A549 (cell line): ENCODE measurements around the gene HNF4A. TPM values are rescaled to one million over a fixed set of nuclear protein-coding genes. Genes with fewer than 3 reads are reported as not detected.

ENCODE experiments used
- ATAC-seq, 2 experiments: fragments of 200-7000 bp in 1 of 2; fragments of >200 bp in 1 of 2; cut with Nextera tagmentation in 1 of 2; cut with Tn5 transposase in 1 of 2; 3 replicates each; pipeline versions ENCODE4 v1.8.0 to v1.9.1; 2018 to 2020; ENCODE audit warnings: mild to moderate bottlenecking in 1 of 2, moderate library complexity in 1 of 2
- CTCF ChIA-PET: fragments of 300-600 bp; sonication (Branson Sonifier 250); formaldehyde crosslinking; extraction: SDS; loops from one replicate; lab custom pipeline; 2021; ENCODE audit warnings: antibody characterized with exemption, inconsistent platforms; lab: Yijun Ruan, JAX
- POLR2A ChIA-PET: fragments of 350-600 bp; formaldehyde crosslinking; extraction: SDS; loops from one replicate; lab custom pipeline; 2021; ENCODE audit warnings: antibody characterized with exemption, inconsistent platforms; lab: Yijun Ruan, JAX
- DNase-seq, 2 experiments: peaks; one replicate each; pipeline versions ENCODE4 v3.0.0 to v3.0.0-alpha.2; 2011 to 2016; ENCODE audit warnings: low read depth in 1 of 2, low spot score in 1 of 2
- FAIRE-seq: peaks from 2 replicates; lab custom pipeline; 2011; peaks lifted over from hg19 to GRCh38; lab: Jason Lieb, UNC
- H3K27ac ChIP-seq, 2 experiments: fragments of >200 bp; sonication (Bioruptor Twin); formaldehyde crosslinking; 3 replicates each; pipeline ENCODE4 v1.5.1; 2016 to 2017
- H3K4me1 ChIP-seq: fragments of >200 bp; sonication (Bioruptor Twin); formaldehyde crosslinking; 3 replicates; pipeline ENCODE4 v1.6.1; 2016
- H3K4me2 ChIP-seq: fragments of >200 bp; sonication (Bioruptor Twin); formaldehyde crosslinking; 3 replicates; pipeline ENCODE4 v1.6.1; 2016
- H3K4me3 ChIP-seq: fragments of >200 bp; sonication (Bioruptor Twin); formaldehyde crosslinking; 3 replicates; pipeline ENCODE4 v1.5.1; 2016
- H3K9me3 ChIP-seq: fragments of >200 bp; sonication (Bioruptor Twin); formaldehyde crosslinking; 3 replicates; pipeline ENCODE4 v1.6.1; 2016
- BCL3 ChIP-seq: fragments of >200 bp; sonication (Bioruptor Twin); formaldehyde crosslinking; IDR thresholded peaks from 3 replicates; pipeline ENCODE4 v1.6.1; 2016
- BHLHE40 ChIP-seq: IDR thresholded peaks from 2 replicates; pipeline ENCODE4 v1.6.1; 2012; ENCODE audit warnings: low read depth, low read length, inconsistent platforms
- CBX2 ChIP-seq: fragments of 200-600 bp; sonication (generic); IDR thresholded peaks from 2 replicates; pipeline ENCODE4 v1.6.1; 2016; ENCODE audit warnings: low read depth, mild to moderate bottlenecking, borderline replicate concordance
- CHD2 ChIP-seq: fragments of 150-350 bp; IDR thresholded peaks from 2 replicates; pipeline ENCODE4 v1.6.1; 2014; ENCODE audit warnings: low read length; ENCODE audit not compliant: partially characterized antibody
- ESRRA ChIP-seq: fragments of 150-350 bp; IDR thresholded peaks from 2 replicates; pipeline ENCODE4 v1.6.1; 2014; ENCODE audit warnings: mild to moderate bottlenecking, low read length, borderline replicate concordance
- FOSL2 ChIP-seq, 2 experiments: fragments of 450-650 bp in 1 of 2; fragments of >200 bp in 1 of 2; sonication (Bioruptor Twin) in 1 of 2; formaldehyde crosslinking; IDR thresholded peaks; 2 replicates each; pipeline versions ENCODE4 v1.5.0 to v1.6.1; 2016 to 2020; ENCODE audit warnings: mild to moderate bottlenecking in 1 of 2, moderate library complexity in 1 of 2
- GATA3 ChIP-seq: IDR thresholded peaks from 2 replicates; pipeline ENCODE4 v1.6.1; 2012; ENCODE audit warnings: borderline replicate concordance
- JUNB ChIP-seq: fragments of >200 bp; sonication (Bioruptor Twin); formaldehyde crosslinking; IDR thresholded peaks from 2 replicates; pipeline ENCODE4 v1.6.1; 2016
- KDM5A ChIP-seq: fragments of 200-600 bp; sonication (generic); IDR thresholded peaks from 2 replicates; pipeline ENCODE4 v1.6.1; 2016; ENCODE audit warnings: antibody characterized with exemption, mild to moderate bottlenecking
- MAFK ChIP-seq: fragments of 450-650 bp; IDR thresholded peaks from 2 replicates; pipeline ENCODE4 v1.6.1; 2014; ENCODE audit not compliant: partially characterized antibody
- MAZ ChIP-seq: fragments of 150-350 bp; IDR thresholded peaks from 2 replicates; pipeline ENCODE4 v1.6.1; 2014; ENCODE audit warnings: antibody characterized with exemption, low read depth, low read length, borderline replicate concordance
- MYC ChIP-seq: IDR thresholded peaks from 2 replicates; pipeline ENCODE4 v1.6.1; 2012; ENCODE audit warnings: mild to moderate bottlenecking, inconsistent platforms, low read length, improper control_type of control experiment, borderline replicate concordance
- NFE2L2 ChIP-seq: fragments of 150-350 bp; conservative IDR thresholded peaks from 2 replicates; pipeline ENCODE4 v1.6.1; 2014; ENCODE audit warnings: low read length
- PHF8 ChIP-seq: fragments of 200-600 bp; sonication (generic); IDR thresholded peaks from 2 replicates; pipeline ENCODE4 v1.6.1; 2016; ENCODE audit warnings: low read depth, mild to moderate bottlenecking, antibody characterized with exemption, moderate library complexity, borderline replicate concordance
- POLR2AphosphoS2 ChIP-seq: conservative IDR thresholded peaks from 2 replicates; pipeline ENCODE4 v1.6.1; 2012; ENCODE audit warnings: low read length, improper control_type of control experiment, inconsistent platforms
- RFX5 ChIP-seq: fragments of 450-650 bp; IDR thresholded peaks from 2 replicates; pipeline ENCODE4 v1.7.1; 2014; ENCODE audit warnings: antibody characterized with exemption, mild to moderate bottlenecking, moderate library complexity
- SREBF2 ChIP-seq: fragments of 450-650 bp; IDR thresholded peaks from 2 replicates; pipeline ENCODE4 v1.6.1; 2014; ENCODE audit warnings: mild to moderate bottlenecking, moderate library complexity
- USF2 ChIP-seq: fragments of 450-650 bp; IDR thresholded peaks from 2 replicates; pipeline ENCODE4 v1.6.1; 2014; ENCODE audit warnings: antibody characterized with exemption
- ZC3H11A ChIP-seq: fragments of 450-650 bp; IDR thresholded peaks from 2 replicates; pipeline ENCODE4 v1.6.1; 2014; ENCODE audit warnings: antibody characterized with exemption, mild to moderate bottlenecking
- WGBS: methylation state at CpG from one replicate; pipeline ENCODE4 v1.1.6; 2017; ENCODE audit errors: missing lambda C conversion rate; 5-methylcytosine and 5-hydroxymethylcytosine counted together
- polyA plus RNA-seq, 4 experiments: library from polyadenylated mRNA; depleted of rRNA in 3 of 4; stranded (reverse); fragments of >200 nt; fragmentation: RNase III in 1 of 4; extraction: RNeasy Plus Mini Kit Qiagen cat#74134 plus additional on column Dnase treatment in 1 of 4; gene quantifications; 2 replicates in 3 of 4; 3 replicates in 1 of 4; pipeline ENCODE4 v1.2.3, GENCODE V29; 2011 to 2017
- TF ChIP-seq, protein P1 (sequence below): IDR thresholded peaks from 2 replicates; pipeline ENCODE4 v1.6.1; 2012
- TF ChIP-seq, protein P2 (sequence below): fragments of 150-350 bp; IDR thresholded peaks from 2 replicates; pipeline ENCODE4 v1.6.1; 2014; ENCODE audit warnings: low read depth, mild to moderate bottlenecking, low read length
- TF ChIP-seq, protein P3 (sequence below): fragments of 250-450 bp; sonication (Bioruptor Pico); IDR thresholded peaks from 2 replicates; pipeline ENCODE4 v1.5.0; 2020; ENCODE audit warnings: low read depth, mild to moderate bottlenecking, moderate library complexity
- TF ChIP-seq, protein P4 (sequence below): IDR thresholded peaks from 2 replicates; pipeline ENCODE4 v1.6.1; 2012
- TF ChIP-seq, protein P5 (sequence below): fragments of >200 bp; sonication (Bioruptor Twin); formaldehyde crosslinking; IDR thresholded peaks from 3 replicates; pipeline ENCODE4 v1.5.1; 2016

Gene HNF4A
- polyA plus RNA-seq, 2 of the 4 experiments (the other 2 are of a cell fraction), result 20.0 to 26.2 TPM

DNA sequence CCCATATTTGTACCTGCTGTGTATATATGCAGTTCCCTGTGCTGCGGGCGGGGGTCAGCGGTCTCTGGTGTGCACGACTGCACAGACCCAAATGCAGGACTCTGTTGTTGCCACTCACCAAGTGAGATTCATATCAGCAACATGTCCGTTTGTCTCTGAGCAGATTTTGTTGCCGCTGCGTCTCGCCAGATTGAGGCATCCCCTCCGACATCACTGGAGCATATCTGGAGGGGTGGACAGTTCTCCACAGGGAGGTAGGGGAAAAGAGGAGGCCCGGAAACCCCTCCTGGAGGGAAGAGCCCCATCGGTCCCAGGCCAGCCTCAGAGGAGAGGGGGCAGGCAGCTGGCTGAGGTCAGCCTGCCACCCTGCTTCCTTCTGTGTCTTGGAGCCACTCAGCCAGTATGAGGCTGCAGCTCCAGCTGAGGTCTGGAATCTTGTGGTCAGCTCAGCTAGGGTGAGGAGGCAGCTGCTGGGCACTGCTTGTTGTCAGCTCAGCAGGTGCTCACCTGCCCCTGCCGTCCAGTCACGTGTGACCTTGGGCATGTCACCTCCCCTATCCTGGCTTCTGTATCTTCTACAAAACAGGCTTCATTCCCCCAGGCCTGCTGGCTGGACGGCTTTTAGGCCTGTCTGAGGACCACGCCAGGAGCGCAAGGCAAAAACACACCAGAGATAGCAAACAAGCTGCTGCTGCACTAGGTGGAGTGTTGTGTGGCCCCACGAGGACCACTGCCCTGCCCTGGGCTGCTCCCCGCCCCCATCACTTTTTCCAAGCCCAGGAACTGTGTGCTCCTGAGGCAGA lies 47.1 kb downstream of the HNF4A start:
- no peak for TF ChIP-seq USF2
- TF ChIP-seq SREBF2, result no peak
- no peak for TF ChIP-seq KDM5A
- TF ChIP-seq CHD2, result no peak
- no peak for TF ChIP-seq NFE2L2
- TF ChIP-seq, protein P1, sequence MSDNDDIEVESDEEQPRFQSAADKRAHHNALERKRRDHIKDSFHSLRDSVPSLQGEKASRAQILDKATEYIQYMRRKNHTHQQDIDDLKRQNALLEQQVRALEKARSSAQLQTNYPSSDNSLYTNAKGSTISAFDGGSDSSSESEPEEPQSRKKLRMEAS, result no peak
- TF ChIP-seq, protein P2, sequence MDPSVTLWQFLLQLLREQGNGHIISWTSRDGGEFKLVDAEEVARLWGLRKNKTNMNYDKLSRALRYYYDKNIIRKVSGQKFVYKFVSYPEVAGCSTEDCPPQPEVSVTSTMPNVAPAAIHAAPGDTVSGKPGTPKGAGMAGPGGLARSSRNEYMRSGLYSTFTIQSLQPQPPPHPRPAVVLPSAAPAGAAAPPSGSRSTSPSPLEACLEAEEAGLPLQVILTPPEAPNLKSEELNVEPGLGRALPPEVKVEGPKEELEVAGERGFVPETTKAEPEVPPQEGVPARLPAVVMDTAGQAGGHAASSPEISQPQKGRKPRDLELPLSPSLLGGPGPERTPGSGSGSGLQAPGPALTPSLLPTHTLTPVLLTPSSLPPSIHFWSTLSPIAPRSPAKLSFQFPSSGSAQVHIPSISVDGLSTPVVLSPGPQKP, result no peak
- TF ChIP-seq, protein P3, sequence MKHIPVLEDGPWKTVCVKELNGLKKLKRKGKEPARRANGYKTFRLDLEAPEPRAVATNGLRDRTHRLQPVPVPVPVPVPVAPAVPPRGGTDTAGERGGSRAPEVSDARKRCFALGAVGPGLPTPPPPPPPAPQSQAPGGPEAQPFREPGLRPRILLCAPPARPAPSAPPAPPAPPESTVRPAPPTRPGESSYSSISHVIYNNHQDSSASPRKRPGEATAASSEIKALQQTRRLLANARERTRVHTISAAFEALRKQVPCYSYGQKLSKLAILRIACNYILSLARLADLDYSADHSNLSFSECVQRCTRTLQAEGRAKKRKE (CRISPR knock-in tag), result no peak
- no peak for TF ChIP-seq POLR2AphosphoS2
- TF ChIP-seq RFX5, result no peak
- no peak for TF ChIP-seq PHF8
- TF ChIP-seq GATA3, result no peak
- no peak for TF ChIP-seq BHLHE40
- TF ChIP-seq BCL3, result no peak
- no peak for TF ChIP-seq MAZ
- DNase-seq (no peak), FAIRE-seq (no peak), ATAC-seq (no peak)
- ChIA-PET POLR2A (no interaction called here), CTCF (interaction anchor here (1.0 to 1.7 kb wide), 3 partner anchors 11 to 57 kb away, joined by 3 to 7 read pairs (median 3); no protein-coding TSS in a partner anchor)
- Histone ChIP-seq H3K4me3 (peak overlapping the region; percentile 33), H3K4me1 (peaks cover 70% of the 10 kb centered on the region), H3K9me3 (no peaks in the 10 kb centered on the region), H3K27ac (peak overlapping the region; percentile 75 to 86), H3K4me2 (peak overlapping the region; percentile 76)
- 86% methylated on average over 16 of the region's 18 CpGs for WGBS

DNA sequence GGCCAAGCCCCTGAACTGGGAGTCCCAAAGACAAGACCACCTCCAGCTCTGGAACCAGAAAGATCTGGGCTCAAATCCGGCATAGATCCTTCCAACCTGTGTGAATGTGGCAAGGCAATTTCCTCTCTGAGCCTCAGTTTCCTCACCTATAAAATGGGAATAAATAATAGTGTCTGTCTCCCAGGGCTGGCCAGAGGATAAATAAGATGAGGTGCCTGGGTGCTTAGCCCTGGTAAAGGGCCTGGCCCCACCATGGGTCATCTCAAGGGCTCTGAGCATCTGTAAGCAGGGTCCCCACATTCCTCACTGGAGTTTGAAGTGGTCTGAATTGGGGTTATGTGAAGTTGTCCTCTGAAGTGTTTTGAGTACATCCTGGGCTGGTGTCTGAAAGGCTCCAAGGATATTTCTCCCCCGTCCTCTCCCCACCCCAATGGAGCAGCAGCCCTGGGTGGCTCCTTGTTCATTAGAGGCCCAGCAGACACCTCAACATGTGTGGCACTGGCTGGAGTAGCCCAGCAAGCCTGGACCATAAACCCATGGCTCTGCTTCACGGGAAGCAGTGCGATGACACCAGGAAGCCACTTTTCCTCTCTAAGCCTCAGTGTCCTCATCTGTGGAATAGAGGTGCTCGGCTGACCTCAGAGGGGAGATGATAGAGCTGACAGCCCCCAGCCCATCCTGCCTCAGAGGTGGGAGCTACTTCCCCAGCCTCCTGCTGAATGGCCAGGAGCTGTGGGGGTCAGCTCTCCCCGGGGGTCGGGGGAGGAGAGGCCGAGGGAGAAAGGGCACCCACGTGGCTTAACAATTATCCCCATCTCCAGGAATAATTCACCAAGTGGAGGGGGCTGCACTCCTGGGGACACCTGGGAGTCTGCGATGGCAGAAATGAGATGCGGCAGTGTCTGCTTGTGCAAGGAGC lies 48.0 kb downstream of the HNF4A start:
- peak overlapping the region; percentile 75 to 86; a peak in 5 of 6 replicates for H3K27ac ChIP-seq
- H3K4me2 ChIP-seq, result peak overlapping the region; percentile 76
- 85% methylated on average over 7 of the region's 11 CpGs for WGBS
- CTCF ChIA-PET, result interaction anchor here (1.2 to 1.7 kb wide), 2 partner anchors 15 to 57 kb away, joined by 3 to 7 read pairs; no protein-coding TSS in a partner anchor
- FAIRE-seq, result no peak
- no peak overlapping the region for H3K4me3 ChIP-seq
- H3K9me3 ChIP-seq, result no peaks in the 10 kb centered on the region
- peaks cover 69% of the 10 kb centered on the region for H3K4me1 ChIP-seq
- DNase-seq, result no peak
- no peak for ATAC-seq
- POLR2A ChIA-PET, result no interaction called here
- no peak for TF ChIP-seq ESRRA
- TF ChIP-seq, protein P3 (CRISPR knock-in tag), result no peak
- TF ChIP-seq BHLHE40, result no peak
- TF ChIP-seq, protein P1, result no peak
- no peak for TF ChIP-seq MAFK
- TF ChIP-seq POLR2AphosphoS2, result no peak
- no peak for TF ChIP-seq NFE2L2
- no peak for TF ChIP-seq ZC3H11A
- no peak for TF ChIP-seq CBX2
- TF ChIP-seq, protein P4, sequence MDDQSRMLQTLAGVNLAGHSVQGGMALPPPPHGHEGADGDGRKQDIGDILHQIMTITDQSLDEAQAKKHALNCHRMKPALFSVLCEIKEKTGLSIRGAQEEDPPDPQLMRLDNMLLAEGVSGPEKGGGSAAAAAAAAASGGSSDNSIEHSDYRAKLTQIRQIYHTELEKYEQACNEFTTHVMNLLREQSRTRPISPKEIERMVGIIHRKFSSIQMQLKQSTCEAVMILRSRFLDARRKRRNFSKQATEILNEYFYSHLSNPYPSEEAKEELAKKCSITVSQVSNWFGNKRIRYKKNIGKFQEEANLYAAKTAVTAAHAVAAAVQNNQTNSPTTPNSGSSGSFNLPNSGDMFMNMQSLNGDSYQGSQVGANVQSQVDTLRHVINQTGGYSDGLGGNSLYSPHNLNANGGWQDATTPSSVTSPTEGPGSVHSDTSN, result no peak
- TF ChIP-seq, protein P5, sequence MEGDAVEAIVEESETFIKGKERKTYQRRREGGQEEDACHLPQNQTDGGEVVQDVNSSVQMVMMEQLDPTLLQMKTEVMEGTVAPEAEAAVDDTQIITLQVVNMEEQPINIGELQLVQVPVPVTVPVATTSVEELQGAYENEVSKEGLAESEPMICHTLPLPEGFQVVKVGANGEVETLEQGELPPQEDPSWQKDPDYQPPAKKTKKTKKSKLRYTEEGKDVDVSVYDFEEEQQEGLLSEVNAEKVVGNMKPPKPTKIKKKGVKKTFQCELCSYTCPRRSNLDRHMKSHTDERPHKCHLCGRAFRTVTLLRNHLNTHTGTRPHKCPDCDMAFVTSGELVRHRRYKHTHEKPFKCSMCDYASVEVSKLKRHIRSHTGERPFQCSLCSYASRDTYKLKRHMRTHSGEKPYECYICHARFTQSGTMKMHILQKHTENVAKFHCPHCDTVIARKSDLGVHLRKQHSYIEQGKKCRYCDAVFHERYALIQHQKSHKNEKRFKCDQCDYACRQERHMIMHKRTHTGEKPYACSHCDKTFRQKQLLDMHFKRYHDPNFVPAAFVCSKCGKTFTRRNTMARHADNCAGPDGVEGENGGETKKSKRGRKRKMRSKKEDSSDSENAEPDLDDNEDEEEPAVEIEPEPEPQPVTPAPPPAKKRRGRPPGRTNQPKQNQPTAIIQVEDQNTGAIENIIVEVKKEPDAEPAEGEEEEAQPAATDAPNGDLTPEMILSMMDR, result no peak
- TF ChIP-seq JUNB, result no peak
- TF ChIP-seq FOSL2 (IDR thresholded peaks at IDR 0.05), result no peak
- no peak for TF ChIP-seq FOSL2 (CRISPR knock-in tag; IDR thresholded peaks at IDR 0.05)
- TF ChIP-seq MYC, result no peak
